ENCODE results near the gene ZNF101. TPM values are rescaled to one million over a fixed set of nuclear protein-coding genes. Genes with fewer than 3 reads are reported as not detected.

The ZNF101 gene
- total and polyA plus RNA-seq, 9 of the 15 experiments (the other 6 are each of a cell fraction or from before 2014, with no cell fraction given) = 9.6 to 20.3 (median 12.4) TPM

DNA sequence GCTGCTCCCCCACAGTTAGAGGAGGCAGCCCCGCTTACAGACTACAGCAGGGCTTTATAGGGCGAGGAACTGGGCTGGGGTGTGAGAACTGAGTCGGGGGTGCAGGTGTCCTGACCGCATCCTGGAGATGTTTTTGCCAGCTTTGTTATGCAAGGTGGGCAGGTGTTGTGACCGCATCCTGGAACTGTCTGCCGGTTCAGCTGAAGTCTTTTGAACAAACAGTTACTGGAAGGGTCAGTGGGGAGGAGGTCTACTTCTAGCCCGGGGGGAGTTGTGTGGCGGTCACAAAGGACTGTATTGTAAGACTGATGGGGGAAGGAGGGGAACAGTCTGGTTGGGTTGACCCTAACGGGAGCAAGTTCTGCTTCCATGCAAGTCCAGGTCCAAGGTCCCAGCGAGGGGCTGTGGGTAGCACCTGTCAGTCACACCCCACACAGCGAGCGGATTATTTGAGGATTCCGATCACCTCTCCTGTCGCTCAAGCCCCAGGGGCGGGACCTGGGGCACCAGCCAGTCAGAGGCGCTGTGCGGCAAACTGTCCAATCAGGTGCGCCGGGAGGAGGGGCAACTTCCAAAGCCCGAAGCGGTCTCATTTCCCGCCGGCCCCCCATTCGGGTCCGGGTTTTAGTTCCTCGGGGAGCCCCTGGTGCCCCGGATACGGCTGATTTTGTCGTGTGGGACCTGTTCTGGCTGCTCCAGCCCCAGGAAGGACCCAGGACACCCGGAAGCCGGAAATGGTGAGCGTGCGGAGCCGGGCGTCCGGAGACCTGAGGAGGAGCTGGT lies at the start of gene ZNF101 (continued):
- peak; percentile 50 for TF ChIP-seq MGA (IDR thresholded peaks at IDR 0.05)
- peak; percentile 83 for TF ChIP-seq ASH1L (IDR thresholded peaks at IDR 0.05; ENCODE audit: borderline replicate concordance, low read depth, partially characterized antibody)
- peak; percentile 40 for TF ChIP-seq TAF9B (IDR thresholded peaks at IDR 0.05; ENCODE audit: partially characterized antibody)
- no peak for TF ChIP-seq CGGBP1 (CRISPR knock-in tag; IDR thresholded peaks at IDR 0.05)
- TF ChIP-seq JUND (IDR thresholded peaks at IDR 0.05; ENCODE audit: borderline replicate concordance, low read depth, low read length) = peak; percentile 22; the same call in 1 of the 2 replicates
- TF ChIP-seq JUND (tag; IDR thresholded peaks at IDR 0.05; ENCODE audit: borderline replicate concordance, low read depth, low read length) = no peak
- TF ChIP-seq, protein P1, sequence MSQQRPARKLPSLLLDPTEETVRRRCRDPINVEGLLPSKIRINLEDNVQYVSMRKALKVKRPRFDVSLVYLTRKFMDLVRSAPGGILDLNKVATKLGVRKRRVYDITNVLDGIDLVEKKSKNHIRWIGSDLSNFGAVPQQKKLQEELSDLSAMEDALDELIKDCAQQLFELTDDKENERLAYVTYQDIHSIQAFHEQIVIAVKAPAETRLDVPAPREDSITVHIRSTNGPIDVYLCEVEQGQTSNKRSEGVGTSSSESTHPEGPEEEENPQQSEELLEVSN (IDR thresholded peaks at IDR 0.05; ENCODE audit: borderline replicate concordance in 1 of 2, extremely low read depth in 1 of 2, insufficient read depth in 1 of 2, insufficient read length in 1 of 2, low read depth in 1 of 2, low read length in 1 of 2, poor library complexity in 1 of 2, severe bottlenecking in 1 of 2) = peak; percentile 44 to 80
- peak; percentile 78 for TF ChIP-seq KDM5B (IDR thresholded peaks at IDR 0.05; ENCODE audit: insufficient replicate concordance, low read depth, low read length)
- TF ChIP-seq GABPB1 (CRISPR knock-in tag; IDR thresholded peaks at IDR 0.05) = peak; percentile 81
- peak; percentile 44; the same call in 1 of the 2 replicates for TF ChIP-seq POLR2AphosphoS2 (IDR thresholded peaks at IDR 0.05; ENCODE audit: low read length)
- no peak for TF ChIP-seq CREB1 (IDR thresholded peaks at IDR 0.05)
- TF ChIP-seq CREB1 (CRISPR knock-in tag; IDR thresholded peaks at IDR 0.05) = no peak
- no peak for TF ChIP-seq PTBP1 (IDR thresholded peaks at IDR 0.05; ENCODE audit: low read depth, low read length)
